GM18499 (cell line): ENCODE measurements around the gene PPIL4.
"Not testable (repeated sequence)": the region's sequence is repeated elsewhere in the genome, so short reads cannot be mapped to it uniquely, and the experiment has no call there.

Experiments used
- ATAC-seq: cut with Tn5 transposase; IDR thresholded peaks from one replicate; pipeline ENCODE4 v1.9.1; 2021; ENCODE audit warnings: moderate number of reproducible peaks; ENCODE audit not compliant: insufficient read depth, unreplicated experiment

Gene PPIL4

GRCh38 chr6:149541139-149541538 lies 4.7 kb downstream of the PPIL4 start:
- ATAC-seq = no peak

DNA sequence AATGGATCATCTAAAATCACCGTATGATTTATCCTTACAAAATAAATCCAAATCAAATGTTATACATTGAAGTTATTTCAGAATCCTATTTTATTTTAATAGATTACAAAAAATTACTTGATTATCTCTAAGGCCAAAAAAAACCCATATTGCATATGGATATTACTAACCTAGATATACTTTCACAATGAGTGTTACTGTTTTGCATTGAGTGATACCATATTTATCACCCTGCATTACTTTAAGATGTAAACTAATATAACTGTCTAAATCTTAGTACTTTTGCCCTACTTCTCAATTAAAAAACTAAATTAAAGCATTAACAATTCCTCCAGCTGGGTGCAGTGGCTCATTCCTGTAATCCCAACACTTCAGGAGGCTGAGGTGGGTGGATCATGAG lies 11.1 kb downstream of the PPIL4 start:
- no peak for ATAC-seq

DNA sequence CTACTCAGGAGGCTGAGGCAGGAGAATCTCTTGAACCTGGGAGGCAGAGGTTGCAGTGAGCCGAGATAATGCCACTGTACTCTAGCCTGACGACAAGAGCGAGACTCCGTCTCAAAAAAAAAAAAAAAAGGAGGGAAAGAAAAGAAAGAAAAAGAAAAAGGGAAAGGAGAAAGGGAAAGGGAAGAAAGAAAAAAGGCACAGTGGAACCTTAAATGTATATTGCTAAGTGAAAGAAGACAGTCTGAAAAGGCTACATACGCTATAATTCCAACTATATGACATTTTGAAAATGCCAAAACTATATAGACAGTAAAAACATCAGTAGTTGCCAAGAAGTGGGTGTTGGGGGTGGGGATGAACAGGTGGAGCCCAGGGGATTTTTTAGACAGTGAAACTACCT lies 16.2 kb downstream of the PPIL4 start:
- no peak for ATAC-seq

- no peak for ATAC-seq
Observed at GRCh38 chr6:149515494-149515893, 30.3 kb downstream of the PPIL4 start.

- no peak for ATAC-seq
Observed at GRCh38 chr6:149513915-149514314, 31.9 kb downstream of the PPIL4 start.

GRCh38 chr6:149510793-149511512 lies 34.9 kb downstream of the PPIL4 start:
- no peak for ATAC-seq

- ATAC-seq = no peak
Observed at GRCh38 chr6:149508485-149508884, 37.4 kb downstream of the PPIL4 start.

DNA sequence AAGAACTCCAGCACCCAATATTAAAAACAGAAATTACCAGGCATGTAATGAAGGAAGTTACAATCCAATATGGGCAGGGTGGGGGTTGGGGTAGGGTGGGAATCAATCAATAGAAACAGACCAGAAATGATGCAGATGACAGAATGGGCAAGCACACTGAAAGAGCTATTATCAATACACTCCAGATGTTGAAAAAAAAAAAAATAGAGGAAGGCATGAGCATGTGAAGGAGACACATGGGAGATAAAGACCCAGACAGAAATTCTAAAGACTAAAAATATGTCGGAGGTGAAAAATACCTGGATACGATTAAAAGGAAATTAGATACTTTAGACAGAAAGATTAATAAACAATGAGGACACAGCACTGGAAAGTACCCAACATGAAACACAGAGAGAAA lies 42.0 kb downstream of the PPIL4 start:
- ATAC-seq = no peak

DNA sequence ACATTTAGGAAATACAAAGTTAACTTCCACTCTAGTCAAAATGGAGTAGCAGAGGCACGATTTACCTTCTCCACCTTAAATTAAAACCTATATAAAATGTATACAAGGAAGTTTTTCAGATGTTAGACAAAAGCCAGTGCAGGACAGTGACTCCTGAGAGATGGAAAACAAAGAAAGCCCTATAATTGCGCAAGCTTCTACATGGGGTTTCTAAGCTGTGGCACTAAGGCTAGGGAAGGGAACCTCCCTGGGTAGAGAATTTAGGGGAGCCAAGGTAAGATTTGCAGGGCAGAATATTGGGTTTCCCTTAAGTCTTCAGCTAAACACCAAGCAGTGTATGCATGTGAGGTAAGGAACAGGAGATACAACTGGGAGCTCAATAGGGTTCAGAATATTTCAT lies 42.6 kb downstream of the PPIL4 start:
- no peak for ATAC-seq

GRCh38 chr6:149501768-149502167 lies 44.1 kb downstream of the PPIL4 start:
- no peak for ATAC-seq

- ATAC-seq = no peak
Observed at GRCh38 chr6:149501201-149501600, 44.6 kb downstream of the PPIL4 start.

DNA sequence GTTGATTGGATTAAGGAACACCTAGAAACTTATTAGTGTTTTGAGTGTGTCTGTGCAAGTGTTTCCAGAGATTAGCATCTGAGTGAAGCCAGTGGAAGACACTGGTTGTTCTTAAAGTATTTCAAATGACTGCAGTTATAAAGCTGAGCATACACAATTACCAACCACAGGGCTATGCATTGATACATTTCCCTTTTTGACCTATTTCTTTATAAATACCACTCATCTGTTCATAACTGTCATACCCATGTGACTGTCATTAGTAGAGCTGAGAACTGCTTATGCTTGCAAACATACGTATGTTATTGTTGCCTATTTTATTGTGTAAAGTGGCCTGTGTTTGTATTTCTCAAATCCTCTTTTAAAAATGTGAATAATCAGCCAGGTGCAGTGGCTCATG lies 45.7 kb downstream of the PPIL4 start:
- no peak for ATAC-seq

GRCh38 chr6:149499066-149499465 lies 46.8 kb downstream of the PPIL4 start:
- ATAC-seq = no peak

GRCh38 chr6:149497365-149497764 lies 48.5 kb downstream of the PPIL4 start:
- ATAC-seq = no peak

GRCh38 chr6:149496597-149496996 lies 49.2 kb downstream of the PPIL4 start:
- not testable (repeated sequence) for ATAC-seq

- ATAC-seq = not testable (repeated sequence)
Observed at GRCh38 chr6:149495349-149496016, 50.4 kb downstream of the PPIL4 start.

GRCh38 chr6:149494810-149495209 lies 51.0 kb downstream of the PPIL4 start:
- not testable (repeated sequence) for ATAC-seq

GRCh38 chr6:149493761-149494320 lies 52.0 kb downstream of the PPIL4 start:
- ATAC-seq = no peak

- ATAC-seq = no peak
Observed at GRCh38 chr6:149492798-149493343, 53.0 kb downstream of the PPIL4 start.

DNA sequence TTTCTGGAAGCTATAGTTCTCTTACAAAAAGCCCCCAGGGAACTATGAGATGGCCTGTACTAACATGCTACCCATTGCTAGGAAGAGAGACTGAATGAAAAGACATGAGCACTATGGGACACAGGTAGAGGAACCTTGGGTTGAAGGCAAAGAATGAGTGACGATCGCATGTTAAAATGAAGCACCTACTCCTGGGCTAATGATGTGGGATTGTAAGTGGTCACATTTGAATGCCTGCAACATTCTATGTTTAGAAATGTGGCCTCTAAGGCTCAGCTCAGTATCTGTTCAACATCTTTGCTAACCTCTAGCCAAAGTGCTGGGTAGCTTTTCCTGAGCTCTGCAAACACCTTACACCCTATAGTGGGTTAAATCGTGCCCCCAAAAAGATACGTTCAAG lies 55.9 kb downstream of the PPIL4 start:
- no peak for ATAC-seq

DNA sequence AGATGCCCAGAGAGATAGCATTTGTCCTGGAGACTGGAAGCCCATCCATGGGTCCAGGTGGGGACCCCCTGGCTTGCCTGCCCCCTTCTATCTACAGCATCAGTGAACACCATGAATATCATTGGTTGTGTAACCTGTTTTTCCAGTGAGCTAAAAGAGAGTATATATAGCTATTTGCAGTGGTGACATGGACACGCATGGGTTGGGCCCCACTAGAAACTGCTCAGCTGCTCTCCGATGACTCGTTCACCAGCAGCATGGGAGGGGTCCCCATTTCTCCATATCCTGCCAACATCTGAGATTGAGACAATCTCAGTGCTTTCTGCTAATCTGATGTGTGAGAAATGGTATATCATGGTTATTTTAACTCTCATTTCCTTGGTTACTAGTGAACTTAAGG lies 57.0 kb downstream of the PPIL4 start:
- ATAC-seq = no peak
